GM12891 (cell line): ENCODE results near the gene KLF16.

Experiments
- POLR2A ChIP-seq: IDR thresholded peaks from 2 replicates; pipeline ENCODE4 v1.6.1; 2011; ENCODE audit warnings: low read depth, low read length, control low read depth
- POLR2AphosphoS5 ChIP-seq: IDR thresholded peaks from 2 replicates; pipeline ENCODE4 v1.6.1; 2011; ENCODE audit warnings: low read depth, low read length, control low read depth
- SPI1 ChIP-seq: IDR thresholded peaks from 2 replicates; pipeline ENCODE4 v1.6.1; 2011; ENCODE audit warnings: low read depth, low read length, control low read depth

GRCh38 chr19:1827566-1828278 lies 35.7 kb downstream of the KLF16 start:
- TF ChIP-seq SPI1 (no peak), POLR2A (no peak), POLR2AphosphoS5 (no peak)
